Amniotic stem cell (primary cell): ENCODE data around the gene UGT1A5.

ENCODE experiments used
- DNase-seq: peaks from one replicate; lab custom pipeline; 2025; lab: John Stamatoyannopoulos, UW

UGT1A5 gene

DNA sequence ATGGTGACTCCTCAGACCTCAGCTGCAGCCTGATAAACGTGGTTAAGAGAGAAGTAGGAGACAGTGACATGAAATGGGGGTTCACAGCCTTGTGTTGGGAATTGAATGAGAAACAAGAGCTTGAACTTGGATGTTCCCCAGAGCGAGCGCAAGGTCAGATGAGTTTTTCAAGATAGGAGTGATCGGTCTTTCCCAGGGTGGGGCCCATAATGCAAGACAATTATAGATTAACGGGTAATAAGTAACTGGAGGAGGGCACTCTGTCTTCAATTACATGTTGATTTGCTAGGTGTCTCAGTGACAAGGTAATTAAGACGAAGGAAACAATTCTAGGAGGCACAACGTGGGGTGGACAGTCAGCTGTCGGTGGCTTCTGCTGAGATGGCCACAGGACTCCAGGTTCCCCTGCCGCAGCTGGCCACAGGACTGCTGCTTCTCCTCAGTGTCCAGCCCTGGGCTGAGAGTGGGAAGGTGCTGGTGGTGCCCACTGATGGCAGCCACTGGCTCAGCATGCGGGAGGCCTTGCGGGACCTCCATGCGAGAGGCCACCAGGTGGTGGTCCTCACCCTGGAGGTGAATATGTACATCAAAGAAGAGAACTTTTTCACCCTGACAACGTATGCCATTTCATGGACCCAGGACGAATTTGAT is at the start of gene UGT1A5:
Gene UGT1A5, plus strand, starts transcription at position 297 of the 651 bp plus-strand sequence. Its CDS starts 85 bp downstream, at position 382.
- no peak for DNase-seq

DNA sequence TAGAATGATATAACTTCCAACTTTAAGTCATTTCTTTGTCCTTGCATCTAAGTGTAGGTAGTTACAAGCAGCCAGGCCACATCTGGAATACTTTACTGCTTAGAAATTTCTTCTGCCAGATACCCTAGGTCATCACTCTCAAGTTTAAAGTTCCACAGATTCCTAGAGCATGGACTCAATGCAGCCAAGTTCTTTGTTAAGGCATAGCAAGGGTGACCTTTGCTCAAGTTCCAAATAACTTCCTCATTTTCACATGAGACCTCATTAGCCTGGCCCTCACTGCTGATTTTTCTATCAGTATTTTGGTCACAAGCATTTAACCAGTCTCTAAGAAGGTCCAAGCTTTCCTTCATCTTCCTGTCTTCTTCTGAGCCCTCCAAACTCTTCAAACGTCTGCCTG is 48.8 kb upstream of the UGT1A5 start:
- no peak for DNase-seq

DNA sequence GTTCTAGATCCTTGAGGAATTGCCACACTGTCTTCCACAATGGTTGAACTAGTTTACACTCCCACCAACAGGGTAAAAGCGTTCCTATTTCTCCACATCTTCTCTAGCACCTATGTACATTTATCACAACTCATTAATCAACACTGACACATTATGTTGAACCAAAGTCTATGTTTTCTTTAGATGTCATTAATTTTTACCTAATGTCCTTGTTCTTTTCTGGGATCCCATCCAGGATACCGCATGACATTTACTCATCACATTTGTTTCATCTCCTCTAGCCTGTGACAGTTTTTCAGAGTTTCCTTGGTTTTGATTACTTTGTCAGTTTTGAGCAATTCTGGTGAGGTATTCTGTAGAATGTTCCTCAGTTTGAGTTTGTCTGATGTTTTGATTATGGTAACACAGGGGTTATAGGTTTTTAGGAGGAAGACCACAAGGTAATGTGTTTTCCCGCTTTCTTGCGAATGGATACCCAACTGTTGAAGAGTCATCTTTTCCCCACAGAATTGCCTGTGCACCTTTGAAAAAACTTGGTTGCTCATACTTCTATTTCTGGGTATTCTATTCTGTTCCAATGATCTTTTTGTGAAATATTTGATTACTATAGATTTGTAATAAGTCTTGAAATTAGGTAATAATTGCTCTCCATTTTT is 44.0 kb upstream of the UGT1A5 start:
- no peak for DNase-seq

GRCh38 chr2:233671290-233672161 is 41.2 kb upstream of the UGT1A5 start, which contains the start of gene UGT1A9:
Gene UGT1A9, plus strand, starts transcription at chr2:233671898. Its CDS starts 37 bp downstream, at chr2:233671935.
- DNase-seq = no peak

DNA sequence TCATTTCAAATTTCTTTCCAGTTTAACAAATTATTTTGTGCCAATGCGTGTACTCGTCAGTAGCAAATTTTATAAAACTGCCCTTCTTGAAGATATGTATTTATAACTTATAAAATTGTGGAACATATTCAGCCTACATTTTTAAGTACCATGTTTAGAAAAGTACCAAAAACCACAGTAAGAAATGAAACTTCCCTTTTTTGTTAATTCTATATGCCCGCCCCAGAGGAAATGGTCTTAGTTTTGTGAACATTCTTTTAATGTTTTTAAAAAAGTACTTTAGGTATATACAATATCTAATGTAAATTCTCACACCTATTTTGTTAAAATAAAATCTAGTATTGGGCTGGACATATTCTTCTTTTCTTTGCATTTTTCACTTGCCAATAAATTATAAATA is 39.8 kb upstream of the UGT1A5 start:
- DNase-seq = no peak

GRCh38 chr2:233673896-233674295 is 38.8 kb upstream of the UGT1A5 start:
- no peak for DNase-seq

GRCh38 chr2:233674314-233674713 is 38.4 kb upstream of the UGT1A5 start:
- DNase-seq = no peak

DNA sequence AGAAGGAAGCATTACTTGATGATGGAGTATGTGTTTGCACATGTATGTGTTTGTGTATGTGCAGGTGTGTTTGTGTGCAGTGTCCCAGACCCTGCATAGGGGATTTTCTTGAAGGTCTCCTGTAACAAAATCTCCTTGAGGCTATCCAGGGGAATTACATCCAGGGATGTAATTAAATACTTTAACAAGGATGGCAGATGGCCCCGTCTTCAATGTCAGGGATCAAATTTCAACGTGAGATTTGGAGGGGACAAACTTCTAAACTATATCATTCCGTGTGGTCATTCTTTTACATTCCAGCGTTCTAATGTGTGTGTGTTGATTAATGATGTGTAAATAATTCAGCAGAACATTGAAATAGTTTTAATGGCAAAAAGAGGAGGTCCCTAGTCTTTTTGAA is 37.7 kb upstream of the UGT1A5 start:
- no peak for DNase-seq

DNA sequence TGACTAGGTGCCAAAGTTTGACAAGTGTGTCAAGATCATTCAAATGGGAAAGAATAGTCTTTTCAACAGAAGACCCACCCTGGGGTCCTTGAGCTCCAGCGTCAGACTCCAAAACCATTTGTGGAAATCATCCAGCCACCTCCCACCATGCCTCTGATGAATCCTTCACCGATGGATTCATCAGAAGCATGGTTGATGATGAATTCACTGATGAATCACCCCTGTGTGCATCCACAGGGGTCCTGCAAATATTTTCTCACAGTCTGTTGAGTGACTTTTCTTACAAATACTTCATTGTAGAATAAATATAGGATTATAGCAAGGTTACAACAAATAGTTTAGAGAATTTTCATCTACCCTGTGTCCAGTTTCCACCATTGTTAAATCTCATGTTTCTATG is 36.7 kb upstream of the UGT1A5 start:
- no peak for DNase-seq

DNA sequence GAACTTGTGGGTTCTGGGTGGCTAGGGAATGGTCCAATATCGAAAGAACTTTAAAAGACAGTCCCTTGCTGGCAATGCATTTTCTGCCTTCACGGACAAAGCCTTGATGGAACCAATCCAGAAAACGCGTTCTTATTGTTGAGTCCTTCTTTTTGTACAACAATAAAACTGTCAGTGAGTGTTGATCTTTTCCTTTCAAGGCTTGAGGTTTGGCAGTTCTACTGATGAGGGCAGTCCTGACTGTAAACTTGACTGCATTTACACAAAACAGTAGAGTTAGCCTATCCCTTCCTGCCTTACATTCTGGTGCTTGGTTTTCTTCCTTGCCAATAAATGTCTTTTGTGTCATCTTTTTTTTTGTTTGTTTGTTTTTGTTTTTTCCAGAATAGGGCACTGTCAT is 33.5 kb upstream of the UGT1A5 start:
- DNase-seq = no peak

DNA sequence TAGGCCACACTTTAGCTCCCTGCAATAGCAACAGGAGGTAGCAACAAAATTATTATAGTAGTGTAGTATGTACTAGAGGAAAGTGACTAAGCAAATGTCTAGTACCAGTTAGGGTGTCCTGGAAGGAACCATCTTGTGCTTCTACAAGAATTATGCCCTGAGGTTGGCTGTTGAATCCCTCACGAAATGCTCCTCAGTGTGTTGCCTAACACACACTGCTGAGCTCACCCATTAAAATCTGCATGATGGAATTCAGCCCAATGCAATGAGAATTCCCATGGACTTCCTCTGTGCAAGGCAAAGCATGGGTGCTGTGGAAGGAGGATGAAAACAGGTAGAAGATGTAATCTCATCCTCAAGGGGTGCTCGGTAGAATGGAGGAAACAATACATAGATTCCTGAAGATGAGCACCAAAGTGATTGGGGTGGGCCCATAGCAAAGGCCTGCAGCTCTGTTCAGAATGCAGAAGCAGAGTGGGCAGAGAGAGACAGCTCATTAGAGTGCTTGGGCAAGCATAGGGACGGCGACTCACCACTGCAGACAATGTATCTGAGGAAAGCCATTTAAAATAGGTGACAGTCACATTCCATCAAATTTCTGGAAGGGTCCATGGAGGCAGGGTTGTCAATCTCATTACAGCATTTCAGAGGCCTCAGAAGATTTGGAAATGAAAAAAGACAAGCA is 32.2 kb upstream of the UGT1A5 start:
- no peak for DNase-seq

GRCh38 chr2:233681521-233682099 is 31.1 kb upstream of the UGT1A5 start, which contains the start of gene UGT1A7:
Gene UGT1A7, plus strand, starts transcription at chr2:233681901. Its CDS starts 37 bp downstream, at chr2:233681938.
- DNase-seq = no peak

GRCh38 chr2:233684640-233685039 is 28.1 kb upstream of the UGT1A5 start:
- no peak for DNase-seq

- DNase-seq = no peak
Observed at GRCh38 chr2:233686928-233687327, 25.8 kb upstream of the UGT1A5 start.

DNA sequence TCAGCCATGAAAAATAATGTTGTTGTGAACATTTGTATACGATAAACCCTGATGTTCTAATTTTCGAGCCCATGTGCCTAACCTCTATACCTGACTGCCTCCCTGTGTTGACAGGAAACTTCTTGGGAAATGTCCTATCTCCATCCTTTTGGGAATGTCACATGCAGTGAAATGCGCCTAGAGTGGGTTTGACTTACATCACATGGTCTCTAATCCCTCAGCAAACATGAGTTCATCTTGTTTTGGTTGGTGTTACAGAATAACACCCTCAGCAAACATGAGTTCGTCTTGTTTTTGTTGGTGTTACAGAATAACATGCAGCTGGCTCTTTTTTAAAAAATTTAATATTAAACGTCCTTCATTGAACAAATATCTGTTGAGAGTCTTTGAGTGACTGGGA is 24.4 kb upstream of the UGT1A5 start:
- DNase-seq = no peak

- DNase-seq = no peak
Observed at GRCh38 chr2:233689031-233689430, 23.7 kb upstream of the UGT1A5 start.

GRCh38 chr2:233689501-233689900 is 23.2 kb upstream of the UGT1A5 start:
- DNase-seq = no peak

- DNase-seq = no peak
Observed at GRCh38 chr2:233690444-233690843, 22.3 kb upstream of the UGT1A5 start.

DNA sequence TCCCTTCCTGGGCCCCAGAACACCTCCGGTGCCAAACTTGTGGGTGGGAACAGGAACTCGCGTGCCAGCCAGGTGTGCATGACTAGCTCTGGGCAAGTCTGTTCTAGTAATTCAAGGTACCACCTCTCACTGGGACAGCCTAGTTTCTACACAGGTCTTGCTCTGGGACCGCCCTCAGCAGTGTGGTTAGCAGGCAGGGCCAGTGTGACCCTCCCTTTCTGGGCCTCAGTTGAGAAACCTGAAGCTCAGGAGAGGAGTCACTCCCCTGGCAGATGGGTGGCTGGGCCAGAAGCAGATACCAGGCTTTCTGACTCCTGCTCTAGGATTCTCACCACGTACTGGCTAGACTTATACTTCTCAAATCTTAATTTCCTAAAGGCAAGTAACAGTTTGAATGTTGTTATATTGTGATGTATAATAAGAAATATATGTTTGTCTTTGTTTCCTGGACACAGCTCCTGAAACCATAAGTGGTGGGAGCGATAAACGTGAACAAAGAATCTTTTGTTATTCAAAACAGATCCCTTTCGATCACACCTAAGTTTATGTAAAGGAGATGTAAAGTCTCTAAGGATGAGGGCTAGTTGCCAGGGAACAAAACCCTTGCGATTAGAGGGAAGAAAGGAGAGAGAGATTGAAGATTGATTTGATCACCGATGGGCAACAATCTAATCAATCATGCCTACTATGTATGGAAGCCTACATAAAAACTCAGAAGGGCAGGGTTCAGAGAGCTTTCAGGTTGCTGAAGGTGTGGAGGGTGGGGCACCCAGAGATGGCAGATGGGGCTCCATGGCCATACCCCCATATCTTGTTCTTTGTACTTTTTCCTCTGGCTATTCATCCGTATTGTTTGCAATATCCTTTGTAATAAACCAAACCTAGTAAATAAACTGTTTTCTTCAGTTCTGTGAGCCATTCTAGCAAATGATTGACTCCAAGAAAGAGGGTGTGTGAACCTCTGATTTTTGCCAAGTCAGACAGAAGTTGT is 21.0 kb upstream of the UGT1A5 start:
- DNase-seq = no peak

DNA sequence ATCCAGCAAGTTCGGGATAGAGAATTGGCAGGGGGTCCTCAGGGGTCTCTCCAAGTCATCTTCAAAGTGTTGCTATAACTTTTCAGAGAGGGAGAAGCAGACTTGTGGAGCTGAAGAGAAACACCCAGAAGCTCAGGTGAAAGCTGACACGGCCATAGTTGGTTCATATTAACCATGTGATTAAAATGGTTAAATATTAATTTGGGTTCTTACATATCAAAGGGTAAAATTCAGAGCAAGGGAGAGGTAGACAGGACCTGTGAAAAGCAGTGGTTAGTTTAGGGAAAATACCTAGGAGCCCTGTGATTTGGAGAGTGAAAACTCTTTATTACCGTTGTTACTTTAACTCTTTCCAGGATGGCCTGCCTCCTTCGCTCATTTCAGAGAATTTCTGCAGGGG is 20.1 kb upstream of the UGT1A5 start, which contains the start of gene UGT1A6:
Gene UGT1A6, plus strand, starts transcription at position 243 of the 400 bp plus-strand sequence. Its CDS starts 115 bp downstream, at position 358.
- no peak for DNase-seq
